Adipocyte (in vitro differentiated cells): Measurements from ENCODE around the gene NVL.

Experiments used
- DNase-seq: peaks from one replicate; pipeline ENCODE4 v3.0.0-alpha.2; 2015; ENCODE audit warnings: low read depth
- H3K27me3 ChIP-seq: replicated peaks from 2 replicates; pipeline ENCODE4 v1.7.0; 2013; ENCODE audit warnings: mild to moderate bottlenecking, low read length, moderate library complexity; ENCODE audit not compliant: control insufficient read depth, insufficient read depth
- H3K36me3 ChIP-seq: 2 replicates; pipeline ENCODE4 v1.7.0; 2013; ENCODE audit warnings: low read length, mild to moderate bottlenecking, moderate library complexity; ENCODE audit not compliant: control insufficient read depth, insufficient read depth, severe bottlenecking
- H3K4me1 ChIP-seq: 2 replicates; pipeline ENCODE4 v1.7.0; 2013; ENCODE audit warnings: mild to moderate bottlenecking, low read length, moderate library complexity; ENCODE audit not compliant: control insufficient read depth, insufficient read depth
- H3K4me3 ChIP-seq: 2 replicates; pipeline ENCODE4 v1.7.0; 2013; ENCODE audit warnings: mild to moderate bottlenecking, low read length, moderate library complexity
- H3K9ac ChIP-seq: 2 replicates; pipeline ENCODE4 v1.7.0; 2013; ENCODE audit warnings: mild to moderate bottlenecking, low read length, moderate library complexity
- H3K9me3 ChIP-seq: 2 replicates; pipeline ENCODE4 v1.7.0; 2013; ENCODE audit warnings: mild to moderate bottlenecking, low read length, moderate library complexity; ENCODE audit not compliant: control insufficient read depth

NVL gene

GRCh38 chr1:224256640-224257039, 73.3 kb downstream of the NVL start:
- no peaks in the 10 kb centered on the region for H3K9me3 ChIP-seq
- H3K9ac ChIP-seq = no peak overlapping the region
- DNase-seq = no peak
- H3K4me1 ChIP-seq = peaks cover 5% of the 10 kb centered on the region
- no peak overlapping the region for H3K4me3 ChIP-seq
- H3K36me3 ChIP-seq = peaks cover 10% of the 10 kb centered on the region
- no peaks in the 10 kb centered on the region for H3K27me3 ChIP-seq

GRCh38 chr1:224253721-224254120, 76.3 kb downstream of the NVL start:
- Histone ChIP-seq H3K4me1 (peaks cover 5% of the 10 kb centered on the region), H3K27me3 (no peaks in the 10 kb centered on the region), H3K4me3 (no peak overlapping the region), H3K9ac (no peak overlapping the region), H3K9me3 (no peaks in the 10 kb centered on the region), H3K36me3 (peaks cover 17% of the 10 kb centered on the region)
- DNase-seq = no peak

GRCh38 chr1:224252479-224252878, 77.5 kb downstream of the NVL start:
- Histone ChIP-seq H3K27me3 (no peaks in the 10 kb centered on the region), H3K4me1 (peaks cover 5% of the 10 kb centered on the region), H3K9ac (no peak overlapping the region), H3K36me3 (peaks cover 30% of the 10 kb centered on the region), H3K4me3 (no peak overlapping the region), H3K9me3 (no peaks in the 10 kb centered on the region)
- DNase-seq = peak; percentile 10

GRCh38 chr1:224251741-224252146, 78.2 kb downstream of the NVL start:
- Histone ChIP-seq H3K4me1 (peaks cover 5% of the 10 kb centered on the region), H3K9me3 (no peaks in the 10 kb centered on the region), H3K4me3 (no peak overlapping the region), H3K36me3 (peaks cover 34% of the 10 kb centered on the region), H3K27me3 (no peaks in the 10 kb centered on the region), H3K9ac (no peak overlapping the region)
- DNase-seq = no peak

- Histone ChIP-seq H3K36me3 (peaks cover 40% of the 10 kb centered on the region), H3K9me3 (no peaks in the 10 kb centered on the region), H3K9ac (peak overlapping the region; percentile 1), H3K4me1 (no peaks in the 10 kb centered on the region), H3K27me3 (no peaks in the 10 kb centered on the region), H3K4me3 (no peak overlapping the region)
- peak; percentile 34 for DNase-seq
These were observed 84.8 kb downstream of the NVL start for GRCh38 chr1:224245188-224245587.

GRCh38 chr1:224238756-224239155, 91.2 kb downstream of the NVL start:
- H3K36me3 ChIP-seq = peaks cover 31% of the 10 kb centered on the region
- H3K4me3 ChIP-seq = no peak overlapping the region
- H3K9me3 ChIP-seq = no peaks in the 10 kb centered on the region
- H3K9ac ChIP-seq = no peak overlapping the region
- no peaks in the 10 kb centered on the region for H3K27me3 ChIP-seq
- no peaks in the 10 kb centered on the region for H3K4me1 ChIP-seq
- DNase-seq = no peak

GRCh38 chr1:224238212-224238611, 91.8 kb downstream of the NVL start:
- no peak for DNase-seq
- Histone ChIP-seq H3K9ac (no peak overlapping the region), H3K4me1 (no peaks in the 10 kb centered on the region), H3K27me3 (no peaks in the 10 kb centered on the region), H3K36me3 (peaks cover 30% of the 10 kb centered on the region), H3K9me3 (no peaks in the 10 kb centered on the region), H3K4me3 (no peak overlapping the region)

GRCh38 chr1:224237119-224237881, 92.7 kb downstream of the NVL start:
- H3K9ac ChIP-seq = no peak overlapping the region
- no peak overlapping the region for H3K4me3 ChIP-seq
- H3K27me3 ChIP-seq = no peaks in the 10 kb centered on the region
- H3K4me1 ChIP-seq = no peaks in the 10 kb centered on the region
- peaks cover 37% of the 10 kb centered on the region for H3K36me3 ChIP-seq
- no peak for DNase-seq
- no peaks in the 10 kb centered on the region for H3K9me3 ChIP-seq

GRCh38 chr1:224235813-224236493, 94.0 kb downstream of the NVL start:
- Histone ChIP-seq H3K4me1 (no peaks in the 10 kb centered on the region), H3K9me3 (no peaks in the 10 kb centered on the region), H3K36me3 (peaks cover 44% of the 10 kb centered on the region), H3K9ac (no peak overlapping the region), H3K4me3 (no peak overlapping the region), H3K27me3 (no peaks in the 10 kb centered on the region)
- no peak for DNase-seq

- DNase-seq = no peak
- Histone ChIP-seq H3K9me3 (no peaks in the 10 kb centered on the region), H3K36me3 (peaks cover 53% of the 10 kb centered on the region)
These were observed 96.0 kb downstream of the NVL start for GRCh38 chr1:224234017-224234416.

GRCh38 chr1:224226849-224227502, 103.0 kb downstream of the NVL start:
- H3K4me1 ChIP-seq = peaks cover 6% of the 10 kb centered on the region
- DNase-seq = no peak
- peaks cover 39% of the 10 kb centered on the region for H3K36me3 ChIP-seq
- H3K27me3 ChIP-seq = no peaks in the 10 kb centered on the region
- H3K9ac ChIP-seq = no peak overlapping the region
- no peak overlapping the region for H3K4me3 ChIP-seq
- H3K9me3 ChIP-seq = no peaks in the 10 kb centered on the region

More at GRCh38 chr1:224234017-224234416, 96.0 kb downstream of the NVL start:
- Histone ChIP-seq H3K4me1 (no peaks in the 10 kb centered on the region), H3K27me3 (no peaks in the 10 kb centered on the region), H3K4me3 (no peak overlapping the region), H3K9ac (no peak overlapping the region)
